GM12865 (cell line): ENCODE results near the gene DNAJC28.
"Not testable (repeated sequence)": the region's sequence is repeated elsewhere in the genome, so short reads cannot be mapped to it uniquely, and the experiment has no call there.

ENCODE experiments used
- DNase-seq: peaks from one replicate; pipeline ENCODE4 v3.0.0; 2010; ENCODE audit warnings: low read depth
- H3K4me3 ChIP-seq: 2 replicates; pipeline ENCODE4 v1.5.1; 2011; ENCODE audit warnings: mild to moderate bottlenecking, low read depth, low read length, control low read depth
- CTCF ChIP-seq: IDR thresholded peaks from 2 replicates; pipeline ENCODE4 v1.5.1; 2011; ENCODE audit warnings: low read length, control low read depth, low read depth, inconsistent platforms; ENCODE audit not compliant: insufficient read depth; ENCODE audit errors: missing control alignments

The DNAJC28 gene

DNA sequence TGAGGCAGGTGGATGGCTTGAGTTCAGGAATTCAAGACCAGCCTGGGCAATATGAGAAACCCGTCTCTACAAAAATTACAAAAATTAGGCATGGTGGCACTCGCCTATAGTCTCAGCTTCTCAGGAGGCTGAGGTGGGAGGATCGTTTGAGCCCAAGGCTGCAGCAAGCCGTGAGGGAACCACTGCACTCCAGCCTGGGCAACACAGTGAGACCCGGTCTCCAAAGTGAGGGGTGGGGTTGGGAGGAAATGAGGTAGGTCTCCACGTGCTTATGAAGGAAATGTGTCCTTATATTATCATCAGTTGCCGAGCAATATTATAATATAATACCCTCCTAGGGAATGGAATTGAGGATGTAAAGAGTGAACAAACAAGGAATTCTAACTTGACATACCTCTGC lies 14.4 kb downstream of the DNAJC28 start:
- DNase-seq = no peak
- H3K4me3 ChIP-seq = no peak overlapping the region
- no peak for TF ChIP-seq CTCF

GRCh38 chr21:33473344-33473743 lies 18.2 kb downstream of the DNAJC28 start:
- no peak for TF ChIP-seq CTCF
- no peak for DNase-seq
- no peak overlapping the region for H3K4me3 ChIP-seq

DNA sequence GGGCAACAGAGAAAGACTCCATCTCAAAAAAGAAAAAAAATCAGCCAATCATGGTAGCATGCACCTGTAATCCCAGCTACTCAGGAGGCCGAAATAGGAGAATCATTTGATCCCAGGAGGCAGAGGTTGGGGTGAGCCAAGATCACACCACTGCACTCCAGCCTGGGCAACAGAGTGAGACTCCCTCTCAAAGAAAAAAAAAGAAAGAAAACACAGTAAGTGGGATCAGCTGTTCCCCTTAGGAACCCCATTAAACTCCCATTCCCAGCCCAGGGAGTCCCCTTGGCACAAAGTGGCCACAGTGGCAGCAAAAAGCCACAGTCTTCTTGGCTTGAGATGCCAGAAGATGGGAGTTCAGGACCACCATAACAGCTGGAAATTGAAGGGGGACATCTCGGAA lies 20.8 kb downstream of the DNAJC28 start:
- no peak overlapping the region for H3K4me3 ChIP-seq
- no peak for TF ChIP-seq CTCF
- DNase-seq = no peak

- DNase-seq, H3K4me3 ChIP-seq: not testable (repeated sequence)
Observed at GRCh38 chr21:33469183-33469582, 22.3 kb downstream of the DNAJC28 start.

- H3K4me3 ChIP-seq = no peak overlapping the region
- TF ChIP-seq CTCF = no peak
- DNase-seq = no peak
Observed at GRCh38 chr21:33461538-33462250, 29.8 kb downstream of the DNAJC28 start.

DNA sequence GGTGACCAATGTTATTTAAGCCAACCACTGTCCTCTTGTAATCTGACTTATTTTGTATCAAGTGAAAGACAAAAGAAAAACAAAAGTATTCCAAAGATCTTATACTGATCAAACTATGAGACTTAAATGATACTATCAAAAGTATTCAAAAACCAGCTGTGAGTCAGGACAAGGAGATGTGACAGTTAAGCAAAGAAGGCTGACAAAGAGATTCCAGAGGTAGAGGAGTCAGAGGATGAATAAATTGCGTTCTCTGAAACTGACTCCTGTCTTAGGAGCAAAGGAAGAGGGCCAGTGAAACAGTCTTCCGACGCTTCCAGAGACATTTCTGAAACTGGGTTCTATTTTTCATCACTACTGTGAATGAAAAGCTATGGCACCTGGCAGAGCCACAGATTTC lies 32.7 kb downstream of the DNAJC28 start:
- H3K4me3 ChIP-seq = no peak overlapping the region
- no peak for TF ChIP-seq CTCF
- no peak for DNase-seq

DNA sequence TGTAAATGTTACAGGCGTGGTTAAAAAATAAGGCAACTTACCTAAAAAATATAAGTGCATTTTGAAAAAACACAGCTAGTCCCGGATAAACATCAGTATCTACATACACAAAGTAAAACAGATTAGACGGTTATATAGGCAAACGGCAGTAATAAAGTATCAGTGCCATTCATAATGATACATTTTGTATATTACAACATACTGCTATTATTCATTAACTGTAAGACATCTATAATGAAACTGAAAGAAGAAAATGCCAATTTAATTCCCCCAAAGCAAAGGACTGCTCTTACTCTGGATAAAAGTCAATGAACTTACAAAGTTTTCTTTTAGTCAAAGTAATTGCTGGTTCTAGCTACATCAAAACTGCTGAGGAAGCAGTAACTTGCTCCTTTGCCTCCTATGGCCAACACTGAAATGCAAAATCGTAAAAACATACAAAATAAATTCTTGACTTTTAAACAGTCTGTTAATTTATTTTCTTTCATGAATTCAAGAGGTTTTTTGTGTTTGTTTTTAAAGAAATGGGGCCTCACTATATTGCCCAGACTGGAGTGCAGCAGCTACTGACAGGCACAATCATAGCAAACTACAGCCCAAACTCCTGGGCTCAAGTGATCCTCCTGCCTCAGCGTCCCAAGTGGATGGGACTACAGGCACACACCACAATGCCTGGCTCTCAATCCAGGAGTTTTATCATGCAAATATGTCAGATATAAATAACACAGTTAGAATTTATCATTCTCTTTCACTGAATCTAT lies 35.6 kb downstream of the DNAJC28 start:
- H3K4me3 ChIP-seq = no peak overlapping the region
- DNase-seq = no peak
- TF ChIP-seq CTCF = no peak
